ENCODE measurements around the gene SMPDL3A. TPM values are rescaled to one million over a fixed set of nuclear protein-coding genes. Genes with fewer than 3 reads are reported as not detected.
"Not testable (repeated sequence)": the region's sequence is repeated elsewhere in the genome, so short reads cannot be mapped to it uniquely, and the experiment has no call there.

Gene SMPDL3A
- total RNA-seq, result 100 to 1,000 TPM in 1 of 4 donors, 10 to 100 TPM in 3; 82.5 to 111 (median 91.8) TPM

- Histone ChIP-seq H3K4me1 (peaks cover 42% of the 10 kb centered on the region), H3K4me3 (peak within 1 kb of the TSS; percentile 77), H3K27me3 (no peaks in the 10 kb centered on the region), H3K36me3 (no peaks in the 10 kb centered on the region), H3K27ac (peak within 1 kb of the TSS; percentile 97), H3K9me3 (no peaks in the 10 kb centered on the region)
- TF ChIP-seq EP300 (IDR thresholded peaks at IDR 0.05) (no peak), CTCF (IDR thresholded peaks at IDR 0.05) (peak in 1 of 2 donors; percentile 15), POLR2A (IDR thresholded peaks at IDR 0.05) (peak in 1 of 2 donors; percentile 47), POLR2AphosphoS5 (IDR thresholded peaks at IDR 0.05) (peak in 1 of 3 donors; percentile 27)
- under 1% methylated on average over 61 of the region's 71 CpGs for WGBS
- DNase-seq (ENCODE audit: low spot score in 2 of 2), result peak; percentile 84
Observed at GRCh38 chr6:122789182-122790027, at the start of gene SMPDL3A. Gene SMPDL3A (plus strand): TSS chr6:122789258. CDS start chr6:122789347, 89 bp downstream.

- no peaks in the 10 kb centered on the region for H3K36me3 ChIP-seq
- peaks cover 18% of the 10 kb centered on the region for H3K4me1 ChIP-seq
- H3K27me3 ChIP-seq, result no peaks in the 10 kb centered on the region
- 97% methylated on average over 2 of the region's 2 CpGs for WGBS
- no peak overlapping the region for H3K27ac ChIP-seq
- no peaks in the 10 kb centered on the region for H3K9me3 ChIP-seq
- TF ChIP-seq POLR2AphosphoS5 (IDR thresholded peaks at IDR 0.05) (no peak), EP300 (IDR thresholded peaks at IDR 0.05) (no peak), CTCF (IDR thresholded peaks at IDR 0.05) (no peak), POLR2A (IDR thresholded peaks at IDR 0.05) (no peak)
- no peak overlapping the region for H3K4me3 ChIP-seq
- DNase-seq (ENCODE audit: low spot score in 2 of 2), result no peak
Observed at GRCh38 chr6:122740091-122740490, 49.0 kb upstream of the SMPDL3A start.

GRCh38 chr6:122740936-122741335 is 48.1 kb upstream of the SMPDL3A start:
- Histone ChIP-seq H3K4me1 (peaks cover 12% of the 10 kb centered on the region), H3K9me3 (no peaks in the 10 kb centered on the region), H3K27ac (no peak overlapping the region), H3K4me3 (no peak overlapping the region), H3K27me3 (no peaks in the 10 kb centered on the region), H3K36me3 (no peaks in the 10 kb centered on the region)
- no peak for TF ChIP-seq CTCF (IDR thresholded peaks at IDR 0.05)
- no peak for TF ChIP-seq EP300 (IDR thresholded peaks at IDR 0.05)
- no peak for TF ChIP-seq POLR2AphosphoS5 (IDR thresholded peaks at IDR 0.05)
- no peak for TF ChIP-seq POLR2A (IDR thresholded peaks at IDR 0.05)
- DNase-seq (ENCODE audit: low spot score in 2 of 2), result no peak
- 95% methylated on average over 2 of the region's 2 CpGs for WGBS

- H3K4me1 ChIP-seq; H3K9me3 ChIP-seq; H3K27ac ChIP-seq; H3K36me3 ChIP-seq; DNase-seq (ENCODE audit: low spot score in 2 of 2); H3K27me3 ChIP-seq; H3K4me3 ChIP-seq: not testable (repeated sequence)
- peak in 1 of 2 donors; percentile 7 for TF ChIP-seq CTCF (IDR thresholded peaks at IDR 0.05)
- WGBS, result 32% methylated on average over 7 of the region's 8 CpGs
Observed at GRCh38 chr6:122744247-122744646, 44.8 kb upstream of the SMPDL3A start.

GRCh38 chr6:122744856-122745255 is 44.2 kb upstream of the SMPDL3A start:
- not testable (repeated sequence) for H3K27me3 ChIP-seq; H3K9me3 ChIP-seq; H3K4me1 ChIP-seq; H3K27ac ChIP-seq; H3K36me3 ChIP-seq; DNase-seq (ENCODE audit: low spot score in 2 of 2); H3K4me3 ChIP-seq
- 88% methylated on average over 3 of the region's 3 CpGs for WGBS
